ENCODE results near the gene MYL11.

DNA sequence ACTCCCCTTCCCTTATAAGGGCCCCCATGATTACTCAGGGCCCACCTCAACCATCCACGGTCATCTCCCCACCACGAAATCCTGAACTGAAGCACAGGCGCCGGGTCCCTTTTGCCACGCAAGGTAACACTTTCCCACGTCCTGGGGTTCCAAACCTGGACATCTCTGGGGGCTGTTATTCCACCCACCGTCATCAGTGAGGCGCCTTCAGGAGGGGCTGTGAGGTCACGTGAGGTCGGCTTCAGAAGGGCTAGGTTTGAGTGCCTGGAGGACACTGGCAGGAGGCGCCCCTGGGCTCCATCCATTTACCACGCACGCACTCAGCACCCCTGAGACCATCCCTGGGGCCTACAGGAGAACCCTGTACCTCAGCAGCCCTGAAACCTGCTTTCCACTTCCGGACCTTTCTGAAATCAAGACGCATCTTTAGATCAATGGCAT is 23.6 kb upstream of the MYL11 start:
- TF ChIP-seq, protein P1, sequence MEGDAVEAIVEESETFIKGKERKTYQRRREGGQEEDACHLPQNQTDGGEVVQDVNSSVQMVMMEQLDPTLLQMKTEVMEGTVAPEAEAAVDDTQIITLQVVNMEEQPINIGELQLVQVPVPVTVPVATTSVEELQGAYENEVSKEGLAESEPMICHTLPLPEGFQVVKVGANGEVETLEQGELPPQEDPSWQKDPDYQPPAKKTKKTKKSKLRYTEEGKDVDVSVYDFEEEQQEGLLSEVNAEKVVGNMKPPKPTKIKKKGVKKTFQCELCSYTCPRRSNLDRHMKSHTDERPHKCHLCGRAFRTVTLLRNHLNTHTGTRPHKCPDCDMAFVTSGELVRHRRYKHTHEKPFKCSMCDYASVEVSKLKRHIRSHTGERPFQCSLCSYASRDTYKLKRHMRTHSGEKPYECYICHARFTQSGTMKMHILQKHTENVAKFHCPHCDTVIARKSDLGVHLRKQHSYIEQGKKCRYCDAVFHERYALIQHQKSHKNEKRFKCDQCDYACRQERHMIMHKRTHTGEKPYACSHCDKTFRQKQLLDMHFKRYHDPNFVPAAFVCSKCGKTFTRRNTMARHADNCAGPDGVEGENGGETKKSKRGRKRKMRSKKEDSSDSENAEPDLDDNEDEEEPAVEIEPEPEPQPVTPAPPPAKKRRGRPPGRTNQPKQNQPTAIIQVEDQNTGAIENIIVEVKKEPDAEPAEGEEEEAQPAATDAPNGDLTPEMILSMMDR (IDR thresholded peaks at IDR 0.05; ENCODE audit: low read length) = no peak
- TF ChIP-seq EZH2 (optimal IDR thresholded peaks at IDR 0.05; ENCODE audit: low read depth, low read length) (no peak), EZH2phosphoT487 (IDR thresholded peaks at IDR 0.05; ENCODE audit: low read length) (no peak)
